ENCODE results near the gene OR56B4.

The OR56B4 gene

GRCh38 chr11:6151117-6151516 is 43.6 kb downstream of the OR56B4 start:
- DNase-seq, result no peak

GRCh38 chr11:6152126-6152525 is 44.6 kb downstream of the OR56B4 start:
- no peak for DNase-seq

GRCh38 chr11:6156628-6157359 is 49.3 kb downstream of the OR56B4 start:
- DNase-seq, result no peak
